Fibroblast of villous mesenchyme (primary cell): Measurements from ENCODE around the gene ANO6. TPM values are rescaled to one million over a fixed set of nuclear protein-coding genes. Genes with fewer than 3 reads are reported as not detected.

Experiments
- DNase-seq: peaks from one replicate; pipeline ENCODE4 v3.0.0-alpha.2; 2010; ENCODE audit warnings: low read depth
- H3K4me3 ChIP-seq: 2 replicates; pipeline ENCODE4 v1.5.1; 2011; ENCODE audit warnings: low read depth, mild to moderate bottlenecking, low read length
- total RNA-seq: library from RNA; depleted of rRNA; stranded (reverse); fragments of >200 nt; gene quantifications from 2 replicates; pipeline ENCODE4 v1.2.3, GENCODE V29; 2012
- TF ChIP-seq, protein P1 (sequence below): IDR thresholded peaks from 2 replicates; pipeline ENCODE4 v1.5.1; 2012; ENCODE audit warnings: low read depth, mild to moderate bottlenecking, low read length; ENCODE audit not compliant: insufficient read depth

ANO6 gene
- total RNA-seq, 1 donor, result 91.5 TPM

DNA sequence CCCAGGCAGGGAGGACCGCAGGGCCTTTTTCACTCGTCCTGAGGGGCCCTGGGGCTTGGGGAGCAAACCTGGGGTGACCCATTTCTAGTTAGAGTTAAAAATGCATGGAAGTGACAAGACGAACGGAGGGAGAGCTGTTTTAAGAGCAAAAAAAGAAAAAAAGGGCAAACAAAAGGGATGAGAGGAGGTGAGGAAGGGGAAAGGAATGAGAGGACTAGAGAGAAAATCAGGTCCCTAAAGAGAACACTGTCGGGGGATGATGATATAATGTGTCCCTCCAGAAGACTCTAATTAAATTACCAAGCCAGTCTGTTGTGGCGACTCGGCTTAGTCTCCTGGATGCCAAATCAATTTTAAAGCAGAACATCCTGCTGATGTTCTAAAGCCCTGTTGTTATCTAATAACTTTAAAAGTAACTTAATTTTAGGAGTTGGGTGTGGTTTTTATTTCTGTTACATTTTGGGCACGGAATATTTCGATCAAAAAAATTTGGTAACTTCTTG, 1.1 kb downstream of the ANO6 start:
- DNase-seq, result peak; percentile 24
- TF ChIP-seq, protein P1, sequence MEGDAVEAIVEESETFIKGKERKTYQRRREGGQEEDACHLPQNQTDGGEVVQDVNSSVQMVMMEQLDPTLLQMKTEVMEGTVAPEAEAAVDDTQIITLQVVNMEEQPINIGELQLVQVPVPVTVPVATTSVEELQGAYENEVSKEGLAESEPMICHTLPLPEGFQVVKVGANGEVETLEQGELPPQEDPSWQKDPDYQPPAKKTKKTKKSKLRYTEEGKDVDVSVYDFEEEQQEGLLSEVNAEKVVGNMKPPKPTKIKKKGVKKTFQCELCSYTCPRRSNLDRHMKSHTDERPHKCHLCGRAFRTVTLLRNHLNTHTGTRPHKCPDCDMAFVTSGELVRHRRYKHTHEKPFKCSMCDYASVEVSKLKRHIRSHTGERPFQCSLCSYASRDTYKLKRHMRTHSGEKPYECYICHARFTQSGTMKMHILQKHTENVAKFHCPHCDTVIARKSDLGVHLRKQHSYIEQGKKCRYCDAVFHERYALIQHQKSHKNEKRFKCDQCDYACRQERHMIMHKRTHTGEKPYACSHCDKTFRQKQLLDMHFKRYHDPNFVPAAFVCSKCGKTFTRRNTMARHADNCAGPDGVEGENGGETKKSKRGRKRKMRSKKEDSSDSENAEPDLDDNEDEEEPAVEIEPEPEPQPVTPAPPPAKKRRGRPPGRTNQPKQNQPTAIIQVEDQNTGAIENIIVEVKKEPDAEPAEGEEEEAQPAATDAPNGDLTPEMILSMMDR, result no peak
- H3K4me3 ChIP-seq, result peak overlapping the region; percentile 92

DNA sequence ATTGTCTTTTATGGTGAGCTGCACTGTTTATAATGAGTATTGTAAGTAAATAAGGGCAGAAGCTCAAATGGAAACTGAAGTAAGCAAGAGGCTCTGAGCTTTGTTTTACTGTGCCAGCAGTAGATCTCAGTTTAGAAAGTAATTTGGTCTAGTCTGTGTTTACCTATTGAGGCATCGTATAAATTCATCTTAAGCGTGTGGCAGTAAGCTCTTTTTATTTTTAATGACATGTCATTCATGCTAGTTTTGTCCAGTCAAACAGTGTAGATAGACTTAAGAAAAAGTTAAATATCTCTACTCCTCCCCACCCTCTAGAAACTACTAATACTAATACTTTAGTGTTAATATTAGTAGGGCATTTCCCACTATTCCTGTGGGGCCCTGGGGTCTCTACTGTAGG, 2.0 kb downstream of the ANO6 start:
- TF ChIP-seq, protein P1, result no peak
- DNase-seq, result peak; percentile 31
- H3K4me3 ChIP-seq, result peak overlapping the region; percentile 92

DNA sequence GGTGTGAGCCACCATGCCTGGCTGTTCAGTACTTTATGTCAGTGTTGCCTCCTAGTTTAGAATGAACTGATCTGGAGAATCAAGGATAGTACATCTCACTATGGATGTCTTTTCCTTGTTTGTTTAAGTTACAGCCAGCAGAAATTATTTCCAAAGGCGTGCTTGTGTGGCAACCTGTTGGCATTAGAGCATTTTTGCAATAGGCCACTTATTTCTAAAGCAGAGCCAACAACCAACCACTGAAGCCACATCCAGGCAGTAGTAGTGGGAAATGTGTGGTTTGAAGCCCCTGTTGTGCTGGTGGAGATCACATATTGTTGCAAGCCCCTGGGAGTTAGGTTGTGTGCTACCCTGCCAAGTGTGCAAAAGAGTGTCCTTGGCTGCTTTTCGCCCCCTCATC, 3.7 kb downstream of the ANO6 start:
- no peak for DNase-seq
- H3K4me3 ChIP-seq, result no peak overlapping the region
- TF ChIP-seq, protein P1, result no peak

DNA sequence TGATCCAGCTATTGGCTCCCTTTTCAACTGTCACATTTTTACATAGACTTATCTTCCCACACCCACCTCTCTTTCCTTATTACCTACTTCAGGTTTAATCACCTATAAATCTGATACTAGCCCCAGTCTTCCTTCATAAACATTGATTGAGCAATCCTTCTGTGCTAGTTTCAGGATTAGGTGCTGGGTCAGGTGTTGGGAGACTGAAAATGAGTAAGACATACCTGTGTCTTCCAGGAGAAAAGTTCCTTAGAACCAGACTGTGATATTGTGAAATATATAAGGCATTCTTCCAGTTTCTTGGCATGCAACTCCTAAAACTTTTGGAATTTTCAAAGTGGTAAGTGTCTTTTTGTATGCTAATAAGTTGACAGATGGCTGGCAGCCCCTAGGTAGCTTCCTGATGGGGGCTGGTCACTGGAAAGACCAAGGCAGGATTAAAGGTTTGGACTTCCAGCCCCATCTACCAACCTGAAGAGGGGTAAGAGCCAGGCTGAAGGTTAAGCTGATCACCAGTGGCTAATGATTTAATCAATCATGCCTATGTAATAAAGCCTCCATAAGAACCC, 4.6 kb downstream of the ANO6 start:
- no peak for DNase-seq
- TF ChIP-seq, protein P1, result no peak

DNA sequence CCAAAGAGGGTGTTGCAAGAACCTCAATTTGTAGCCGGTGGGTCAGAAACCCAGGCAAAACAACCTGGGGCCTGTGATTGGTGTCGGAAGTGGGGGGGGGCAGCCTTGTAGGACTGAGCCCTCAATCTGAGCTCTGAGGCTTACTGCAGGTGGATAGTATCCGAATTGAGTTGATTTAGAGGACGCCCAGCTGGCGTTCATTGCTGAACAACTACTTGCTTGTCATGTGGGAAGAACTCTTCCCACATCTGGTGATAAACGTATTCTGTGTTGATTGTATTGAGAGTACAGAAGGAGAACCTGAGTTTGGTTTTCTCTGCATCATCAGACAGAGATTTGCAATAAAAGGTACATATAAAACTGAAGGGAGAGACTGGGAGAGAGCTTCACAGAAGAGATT, 5.1 kb downstream of the ANO6 start:
- TF ChIP-seq, protein P1, result no peak
- H3K4me3 ChIP-seq, result no peak overlapping the region
- no peak for DNase-seq

More for the DNA sequence above, 4.6 kb downstream of the ANO6 start:
- no peak overlapping the region for H3K4me3 ChIP-seq

DNA sequence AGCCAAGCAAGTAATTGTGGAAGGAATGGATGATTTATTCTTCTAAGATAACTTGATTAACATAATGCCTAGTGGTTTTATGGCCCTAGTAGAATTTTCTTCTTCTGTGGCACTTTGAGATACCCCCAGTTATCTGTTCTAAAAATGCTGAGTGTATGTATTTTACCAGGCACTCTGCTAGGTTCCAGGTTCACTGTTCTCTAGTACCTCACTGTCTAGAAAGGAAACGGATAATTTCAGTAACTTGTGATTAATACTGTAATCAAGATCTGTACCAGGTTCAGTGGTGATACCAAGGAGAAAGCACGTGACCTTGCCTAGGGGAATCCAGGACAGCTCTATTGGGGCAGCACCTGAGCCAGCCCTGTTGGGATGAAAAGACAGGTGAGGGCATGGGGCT, 8.0 kb downstream of the ANO6 start:
- TF ChIP-seq, protein P1, result no peak
- no peak overlapping the region for H3K4me3 ChIP-seq
- no peak for DNase-seq

DNA sequence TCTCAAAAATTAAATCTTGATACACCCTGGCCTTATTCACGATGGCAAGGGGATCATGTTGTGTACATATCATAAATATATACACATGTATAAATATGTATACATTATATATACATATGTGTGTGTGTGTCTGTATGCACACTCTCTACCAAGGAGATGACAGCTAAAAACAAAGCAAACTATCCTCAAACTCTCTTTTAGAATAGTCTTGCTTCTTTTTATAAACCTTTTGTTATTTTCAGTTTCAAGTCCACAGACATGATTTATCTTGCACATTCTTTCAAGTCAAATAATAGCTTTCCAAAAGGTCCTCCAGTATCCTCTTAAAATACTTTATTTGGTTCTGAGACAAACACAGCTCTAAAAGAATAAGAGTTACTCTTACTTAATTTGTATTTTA, 8.4 kb downstream of the ANO6 start:
- no peak for DNase-seq
- TF ChIP-seq, protein P1, result no peak
- no peak overlapping the region for H3K4me3 ChIP-seq
